ACC112 (cell line): ENCODE data around the gene ETS2.

ENCODE experiments used
- H2AFZ ChIP-seq: fragments of 200-600 bp; sonication (generic); one replicate; pipeline ENCODE4 v1.6.0; 2017; ENCODE audit warnings: antibody characterized with exemption, low read length; ENCODE audit not compliant: unreplicated experiment
- H3K27ac ChIP-seq: fragments of 200-600 bp; sonication (generic); 2 replicates; pipeline ENCODE4 v1.5.1; 2014; ENCODE audit warnings: low read depth, mild to moderate bottlenecking, antibody characterized with exemption, low read length, moderate library complexity
- H3K27me3 ChIP-seq: fragments of 200-600 bp; sonication (generic); 2 replicates; pipeline ENCODE4 v1.6.1; 2014; ENCODE audit warnings: mild to moderate bottlenecking, antibody characterized with exemption, low read length, moderate library complexity, mixed read lengths; ENCODE audit not compliant: insufficient read depth
- H3K36me3 ChIP-seq: fragments of 200-600 bp; sonication (generic); 2 replicates; pipeline ENCODE4 v1.6.1; 2016; ENCODE audit warnings: mild to moderate bottlenecking, antibody characterized with exemption, low read length, moderate library complexity, mixed read lengths; ENCODE audit not compliant: insufficient read depth
- H3K4me1 ChIP-seq: fragments of 200-600 bp; sonication (generic); one replicate; pipeline ENCODE4 v1.6.1; 2016; ENCODE audit warnings: low read length, mixed read lengths; ENCODE audit not compliant: insufficient read depth, unreplicated experiment, control insufficient read depth
- H3K4me3 ChIP-seq: fragments of 200-600 bp; sonication (generic); 2 replicates; pipeline ENCODE4 v1.5.1; 2014; ENCODE audit warnings: mild to moderate bottlenecking, low read depth, low read length
- H3K79me2 ChIP-seq: fragments of 200-600 bp; sonication (generic); one replicate; pipeline ENCODE4 v1.6.0; 2016; ENCODE audit warnings: low read length; ENCODE audit not compliant: control insufficient read depth, unreplicated experiment, insufficient read depth

The ETS2 gene

DNA sequence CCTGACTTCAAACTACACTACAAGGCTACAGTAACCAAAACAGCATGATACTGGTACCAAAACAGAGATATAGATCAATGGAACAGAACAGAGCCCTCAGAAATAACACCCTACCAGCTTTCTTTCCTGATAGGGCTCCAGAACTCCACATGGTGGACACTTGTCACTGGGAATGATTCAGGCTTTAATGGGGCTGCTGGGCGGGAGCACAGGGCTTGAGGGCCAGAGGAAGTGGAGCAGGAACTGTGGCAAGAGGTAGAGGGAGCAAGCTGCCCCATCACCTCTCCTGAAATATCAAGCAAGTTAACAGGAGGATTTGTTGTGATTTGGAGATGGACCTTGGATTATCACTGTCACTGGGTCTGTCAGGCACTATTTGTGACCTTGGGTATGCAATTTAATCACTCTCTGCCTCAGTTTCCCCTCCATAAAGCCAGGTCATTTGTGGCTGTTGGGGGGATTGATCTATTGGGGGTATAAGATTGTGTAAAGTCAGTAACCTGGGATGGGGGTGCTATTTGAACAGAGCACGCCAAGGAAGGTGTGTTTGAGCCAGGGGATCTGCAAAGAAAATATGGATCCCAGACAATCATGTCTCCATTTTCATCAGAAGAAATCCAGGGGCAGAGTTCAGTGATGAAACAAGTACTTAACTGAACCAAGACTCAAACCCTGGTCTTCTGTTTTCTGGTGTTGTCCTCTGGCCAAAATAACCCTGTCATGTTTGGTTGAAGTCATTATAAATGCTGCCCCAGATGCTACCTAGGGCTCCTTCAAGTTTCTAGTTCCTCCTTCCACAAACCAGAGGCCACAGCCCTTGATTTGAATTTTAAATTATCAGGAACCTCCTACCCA lies 25.2 kb downstream of the ETS2 start:
- Histone ChIP-seq H3K27me3 (no peaks in the 10 kb centered on the region), H3K4me3 (peak overlapping the region; percentile 5; the same call in 1 of the 2 replicates), H2AFZ (no peak overlapping the region), H3K27ac (peak overlapping the region; percentile 83), H3K36me3 (peaks cover 3% of the 10 kb centered on the region; the same call in 1 of the 2 replicates), H3K79me2 (no peaks in the 10 kb centered on the region), H3K4me1 (peaks cover 18% of the 10 kb centered on the region)

DNA sequence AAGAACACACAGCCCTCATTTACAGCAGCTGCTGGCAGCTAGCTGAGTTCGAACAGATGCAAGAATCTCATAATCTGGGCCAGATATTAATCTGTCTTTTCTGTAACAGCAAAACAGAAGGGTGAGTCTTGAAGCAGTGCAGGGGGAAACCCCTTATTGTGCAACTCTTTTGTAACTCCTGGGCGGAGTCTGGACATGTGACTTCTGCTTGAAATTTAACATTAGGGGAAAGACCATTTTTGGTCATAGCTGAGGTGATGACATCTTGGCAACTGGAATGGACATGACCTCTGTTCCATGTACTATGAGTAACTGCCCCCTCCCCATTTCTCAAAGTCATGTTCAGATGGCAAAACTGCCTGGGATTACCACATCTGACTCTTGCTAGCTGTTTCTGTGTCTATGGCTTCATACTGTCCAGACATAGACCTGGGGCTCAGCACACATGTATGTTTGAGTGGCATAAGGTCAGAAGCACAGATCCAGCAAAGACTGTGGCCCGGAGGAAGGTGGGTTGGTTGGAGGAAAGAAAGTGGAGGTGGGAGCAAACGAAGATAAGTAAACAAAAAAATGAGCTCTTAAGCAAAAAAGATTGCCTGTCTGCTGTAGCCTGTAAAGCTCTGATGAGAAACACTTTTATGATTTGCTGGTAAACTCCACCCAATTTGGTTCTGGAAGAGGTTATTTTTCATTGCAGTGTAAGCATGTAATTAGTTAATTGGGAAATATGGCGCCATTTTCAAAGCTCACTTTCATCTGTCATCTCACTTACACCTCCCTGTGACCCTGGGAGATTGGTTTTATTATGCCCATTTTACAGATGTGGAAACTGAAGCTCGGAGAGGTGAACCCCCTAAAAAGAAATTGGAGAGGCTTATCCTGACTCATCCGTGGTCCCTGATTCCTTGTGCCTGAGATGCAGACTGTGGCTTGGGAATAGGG lies 26.1 kb downstream of the ETS2 start:
- Histone ChIP-seq H3K36me3 (0 out of 2 replicates have a peak, but pooled peaks cover 2% of the 10 kb centered on the region), H3K4me1 (peaks cover 18% of the 10 kb centered on the region), H3K79me2 (no peaks in the 10 kb centered on the region), H2AFZ (no peak overlapping the region), H3K27me3 (no peaks in the 10 kb centered on the region), H3K27ac (peak overlapping the region; percentile 83), H3K4me3 (no peak overlapping the region)

GRCh38 chr21:38832664-38833063 lies 26.9 kb downstream of the ETS2 start:
- H3K4me3 ChIP-seq, result no peak overlapping the region
- no peaks in the 10 kb centered on the region for H3K27me3 ChIP-seq
- no peak overlapping the region for H3K27ac ChIP-seq
- H2AFZ ChIP-seq, result no peak overlapping the region
- H3K79me2 ChIP-seq, result no peaks in the 10 kb centered on the region
- no peaks in the 10 kb centered on the region for H3K36me3 ChIP-seq
- H3K4me1 ChIP-seq, result peaks cover 18% of the 10 kb centered on the region

- H2AFZ ChIP-seq, result no peak overlapping the region
- H3K4me1 ChIP-seq, result peaks cover 21% of the 10 kb centered on the region
- no peaks in the 10 kb centered on the region for H3K79me2 ChIP-seq
- H3K36me3 ChIP-seq, result no peaks in the 10 kb centered on the region
- H3K4me3 ChIP-seq, result no peak overlapping the region
- H3K27ac ChIP-seq, result no peak overlapping the region
- no peaks in the 10 kb centered on the region for H3K27me3 ChIP-seq
These were observed 27.4 kb downstream of the ETS2 start for GRCh38 chr21:38833117-38833516.

GRCh38 chr21:38834725-38835124 lies 29.0 kb downstream of the ETS2 start:
- Histone ChIP-seq H3K27ac (no peak overlapping the region), H3K4me1 (peaks cover 36% of the 10 kb centered on the region), H3K79me2 (no peaks in the 10 kb centered on the region), H3K27me3 (no peaks in the 10 kb centered on the region), H3K4me3 (no peak overlapping the region), H2AFZ (no peak overlapping the region), H3K36me3 (no peaks in the 10 kb centered on the region)

DNA sequence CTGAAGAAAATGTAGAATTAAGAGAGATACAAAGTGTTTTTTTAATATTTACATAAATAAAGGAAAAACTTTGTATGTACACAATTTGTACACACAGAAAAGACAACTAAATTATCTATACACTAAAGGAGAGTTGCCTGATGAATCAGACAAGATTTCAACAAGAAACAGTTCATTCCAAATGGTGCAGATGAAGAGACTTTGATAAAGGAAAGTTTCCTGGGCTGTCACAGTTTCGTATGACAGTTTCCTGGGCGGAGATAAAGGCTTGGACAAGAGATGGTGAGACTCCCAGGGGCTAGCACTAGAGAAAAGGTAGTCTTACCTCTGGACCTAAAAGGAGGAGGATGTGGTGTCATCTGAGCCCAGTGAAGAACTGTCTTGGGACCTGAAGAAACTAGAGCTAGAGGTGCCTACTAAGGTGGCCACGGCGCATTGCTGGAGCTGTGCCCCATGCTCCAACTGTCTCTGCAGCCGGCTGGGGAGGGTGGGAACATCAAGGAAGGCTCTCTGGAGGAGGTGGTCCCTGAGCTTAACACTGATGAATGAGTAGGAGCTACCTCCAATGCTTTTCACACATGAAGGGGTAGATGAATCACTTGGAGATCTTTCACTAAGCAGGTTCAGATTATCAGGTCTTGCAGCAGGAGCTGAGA lies 32.2 kb downstream of the ETS2 start:
- Histone ChIP-seq H3K79me2 (no peaks in the 10 kb centered on the region), H3K36me3 (no peaks in the 10 kb centered on the region), H3K4me3 (no peak overlapping the region), H3K4me1 (peaks cover 39% of the 10 kb centered on the region), H3K27ac (peak overlapping the region; percentile 99), H2AFZ (peak overlapping the region; percentile 9), H3K27me3 (no peaks in the 10 kb centered on the region)

- peak overlapping the region; percentile 16; the same call in 1 of the 2 replicates for H3K4me3 ChIP-seq
- H3K27me3 ChIP-seq, result no peaks in the 10 kb centered on the region
- H2AFZ ChIP-seq, result no peak overlapping the region
- H3K36me3 ChIP-seq, result no peaks in the 10 kb centered on the region
- H3K4me1 ChIP-seq, result peaks cover 47% of the 10 kb centered on the region
- peak overlapping the region; percentile 99 for H3K27ac ChIP-seq
- no peaks in the 10 kb centered on the region for H3K79me2 ChIP-seq
These were observed 33.0 kb downstream of the ETS2 start for GRCh38 chr21:38838598-38839327.

GRCh38 chr21:38839328-38840286 lies 33.9 kb downstream of the ETS2 start:
- no peaks in the 10 kb centered on the region for H3K36me3 ChIP-seq
- no peaks in the 10 kb centered on the region for H3K79me2 ChIP-seq
- peak overlapping the region; percentile 25 for H2AFZ ChIP-seq
- peak overlapping the region; percentile 99 for H3K27ac ChIP-seq
- H3K4me1 ChIP-seq, result peaks cover 55% of the 10 kb centered on the region
- no peaks in the 10 kb centered on the region for H3K27me3 ChIP-seq
- H3K4me3 ChIP-seq, result peak overlapping the region; percentile 41; the same call in 1 of the 2 replicates
